ENCODE data around the gene ATAD1. TPM values are rescaled to one million over a fixed set of nuclear protein-coding genes. Genes with fewer than 3 reads are reported as not detected.
"Not testable (repeated sequence)": the region's sequence is repeated elsewhere in the genome, so short reads cannot be mapped to it uniquely, and the experiment has no call there.

The ATAD1 gene
- total and polyA plus RNA-seq, 5 donors from 2014 or later, result 31.5 to 50.1 (median 33.9) TPM

GRCh38 chr10:87837445-87837844, 19.4 kb upstream of the ATAD1 start:
- Mint-ChIP-seq H3K36me3 (peaks cover 13% of the 10 kb centered on the region), H3K4me1 (peaks cover 0 to 5% (median 0%) of the 10 kb centered on the region in 4 donors), H3K4me3 (no peak overlapping the region), H3K27ac (no peak overlapping the region), H3K27me3 (no peaks in the 10 kb centered on the region), H3K9me3 (peaks cover 0 to 2% (median 0%) of the 10 kb centered on the region in 7 donors)
- Histone ChIP-seq H3K4me3 (ENCODE audit: low read depth, low read length) (no peak overlapping the region), H3K27ac (ENCODE audit: insufficient read depth, low read length, poor library complexity, severe bottlenecking) (no peak overlapping the region), H3K36me3 (ENCODE audit: control insufficient read depth, insufficient read depth, low read length) (no peaks in the 10 kb centered on the region), H3K27me3 (ENCODE audit: control insufficient read depth, insufficient read depth, low read length) (no peaks in the 10 kb centered on the region), H3K4me1 (ENCODE audit: control insufficient read depth, insufficient read depth, low read length, poor library complexity, severe bottlenecking) (no peaks in the 10 kb centered on the region), H3K9me3 (ENCODE audit: control insufficient read depth in 2 of 2, low read length in 2 of 2) (no peaks in the 10 kb centered on the region)
- DNase-seq (no peak), ATAC-seq (ENCODE audit: low read depth in 2 of 2) (no peak)

GRCh38 chr10:87836098-87836497, 18.1 kb upstream of the ATAD1 start:
- H3K4me1 Mint-ChIP-seq, result peaks cover 0 to 5% (median 2%) of the 10 kb centered on the region in 4 donors
- DNase-seq, result no peak

GRCh38 chr10:87829986-87830729, 12.1 kb upstream of the ATAD1 start:
- Mint-ChIP-seq H3K36me3 (no peaks in the 10 kb centered on the region), H3K4me1 (peaks cover 8 to 38% (median 21%) of the 10 kb centered on the region in 4 donors), H3K27me3 (no peaks in the 10 kb centered on the region), H3K27ac (no peak overlapping the region), H3K4me3 (no peak overlapping the region), H3K9me3 (no peaks in the 10 kb centered on the region)
- Histone ChIP-seq H3K27me3 (ENCODE audit: control insufficient read depth, insufficient read depth, low read length) (no peaks in the 10 kb centered on the region), H3K4me1 (ENCODE audit: control insufficient read depth, insufficient read depth, low read length, poor library complexity, severe bottlenecking) (no peaks in the 10 kb centered on the region), H3K27ac (ENCODE audit: insufficient read depth, low read length, poor library complexity, severe bottlenecking) (no peak overlapping the region), H3K36me3 (ENCODE audit: control insufficient read depth, insufficient read depth, low read length) (no peaks in the 10 kb centered on the region), H3K4me3 (ENCODE audit: low read depth, low read length) (peak overlapping the region; percentile 4), H3K9me3 (ENCODE audit: control insufficient read depth in 2 of 2, low read length in 2 of 2) (no peaks in the 10 kb centered on the region)
- ATAC-seq (ENCODE audit: low read depth in 2 of 2) (no peak), DNase-seq (peak in 1 of 3 donors; percentile 14)

More at GRCh38 chr10:87836098-87836497, 18.1 kb upstream of the ATAD1 start:
- Histone ChIP-seq H3K9me3 (ENCODE audit: control insufficient read depth in 2 of 2, low read length in 2 of 2) (no peaks in the 10 kb centered on the region), H3K27ac (ENCODE audit: insufficient read depth, low read length, poor library complexity, severe bottlenecking) (no peak overlapping the region), H3K27me3 (ENCODE audit: control insufficient read depth, insufficient read depth, low read length) (no peaks in the 10 kb centered on the region), H3K36me3 (ENCODE audit: control insufficient read depth, insufficient read depth, low read length) (no peaks in the 10 kb centered on the region), H3K4me3 (ENCODE audit: low read depth, low read length) (no peak overlapping the region), H3K4me1 (ENCODE audit: control insufficient read depth, insufficient read depth, low read length, poor library complexity, severe bottlenecking) (no peaks in the 10 kb centered on the region)
- Mint-ChIP-seq H3K36me3 (peaks cover 13% of the 10 kb centered on the region), H3K27ac (no peak overlapping the region), H3K4me3 (no peak overlapping the region), H3K27me3 (no peaks in the 10 kb centered on the region), H3K9me3 (peaks cover 0 to 2% (median 0%) of the 10 kb centered on the region in 7 donors)
- no peak for ATAC-seq (ENCODE audit: low read depth in 2 of 2)

GRCh38 chr10:87829051-87829450, 11.0 kb upstream of the ATAD1 start:
- not testable (repeated sequence) for H3K4me3 ChIP-seq (ENCODE audit: low read depth, low read length); H3K9me3 Mint-ChIP-seq; H3K36me3 Mint-ChIP-seq; H3K27me3 ChIP-seq (ENCODE audit: control insufficient read depth, insufficient read depth, low read length); ATAC-seq (ENCODE audit: low read depth in 2 of 2); DNase-seq; H3K9me3 ChIP-seq (ENCODE audit: control insufficient read depth in 2 of 2, low read length in 2 of 2); H3K27me3 Mint-ChIP-seq; H3K27ac ChIP-seq (ENCODE audit: insufficient read depth, low read length, poor library complexity, severe bottlenecking); H3K4me3 Mint-ChIP-seq; H3K27ac Mint-ChIP-seq; H3K36me3 ChIP-seq (ENCODE audit: control insufficient read depth, insufficient read depth, low read length); H3K4me1 ChIP-seq (ENCODE audit: control insufficient read depth, insufficient read depth, low read length, poor library complexity, severe bottlenecking)
- peaks cover 6 to 38% (median 21%) of the 10 kb centered on the region in 4 donors for H3K4me1 Mint-ChIP-seq

- DNase-seq (no peak), ATAC-seq (ENCODE audit: low read depth in 2 of 2) (no peak)
- Histone ChIP-seq H3K4me1 (ENCODE audit: control insufficient read depth, insufficient read depth, low read length, poor library complexity, severe bottlenecking) (no peaks in the 10 kb centered on the region), H3K36me3 (ENCODE audit: control insufficient read depth, insufficient read depth, low read length) (no peaks in the 10 kb centered on the region), H3K27ac (ENCODE audit: insufficient read depth, low read length, poor library complexity, severe bottlenecking) (no peak overlapping the region), H3K27me3 (ENCODE audit: control insufficient read depth, insufficient read depth, low read length) (no peaks in the 10 kb centered on the region), H3K9me3 (ENCODE audit: control insufficient read depth in 2 of 2, low read length in 2 of 2) (no peaks in the 10 kb centered on the region), H3K4me3 (ENCODE audit: low read depth, low read length) (no peak overlapping the region)
- Mint-ChIP-seq H3K4me1 (peaks cover 6 to 38% (median 21%) of the 10 kb centered on the region in 4 donors), H3K27me3 (no peaks in the 10 kb centered on the region), H3K27ac (peak overlapping the region in 1 of 3 donors; percentile 48), H3K36me3 (no peaks in the 10 kb centered on the region), H3K4me3 (no peak overlapping the region), H3K9me3 (no peaks in the 10 kb centered on the region)
These were observed 9.7 kb upstream of the ATAD1 start for GRCh38 chr10:87827681-87828080.

GRCh38 chr10:87826653-87827052, 8.6 kb upstream of the ATAD1 start:
- ATAC-seq (ENCODE audit: low read depth in 2 of 2) (peak in 1 of 2 donors; percentile 31), DNase-seq (no peak)
- peak overlapping the region in 1 of 4 donors; percentile 10 for H3K4me3 Mint-ChIP-seq
- Histone ChIP-seq H3K9me3 (ENCODE audit: control insufficient read depth in 2 of 2, low read length in 2 of 2) (no peaks in the 10 kb centered on the region), H3K27ac (ENCODE audit: insufficient read depth, low read length, poor library complexity, severe bottlenecking) (no peak overlapping the region), H3K4me1 (ENCODE audit: control insufficient read depth, insufficient read depth, low read length, poor library complexity, severe bottlenecking) (no peaks in the 10 kb centered on the region), H3K4me3 (ENCODE audit: low read depth, low read length) (no peak overlapping the region), H3K36me3 (ENCODE audit: control insufficient read depth, insufficient read depth, low read length) (no peaks in the 10 kb centered on the region), H3K27me3 (ENCODE audit: control insufficient read depth, insufficient read depth, low read length) (no peaks in the 10 kb centered on the region)
- H3K4me1 Mint-ChIP-seq, result peaks cover 6 to 38% (median 21%) of the 10 kb centered on the region in 4 donors
- H3K9me3 Mint-ChIP-seq, result no peaks in the 10 kb centered on the region
- no peaks in the 10 kb centered on the region for H3K36me3 Mint-ChIP-seq
- H3K27me3 Mint-ChIP-seq, result no peaks in the 10 kb centered on the region
- peak overlapping the region in 1 of 3 donors; percentile 62 for H3K27ac Mint-ChIP-seq

GRCh38 chr10:87819289-87819585, 1.2 kb upstream of the ATAD1 start:
- Histone ChIP-seq H3K27me3 (ENCODE audit: control insufficient read depth, insufficient read depth, low read length) (no peaks in the 10 kb centered on the region), H3K36me3 (ENCODE audit: control insufficient read depth, insufficient read depth, low read length) (no peaks in the 10 kb centered on the region), H3K9me3 (ENCODE audit: control insufficient read depth in 2 of 2, low read length in 2 of 2) (no peaks in the 10 kb centered on the region), H3K4me3 (ENCODE audit: low read depth, low read length) (no peak overlapping the region), H3K4me1 (ENCODE audit: control insufficient read depth, insufficient read depth, low read length, poor library complexity, severe bottlenecking) (peaks cover 42% of the 10 kb centered on the region), H3K27ac (ENCODE audit: insufficient read depth, low read length, poor library complexity, severe bottlenecking) (peak overlapping the region; percentile 91)
- DNase-seq (no peak), ATAC-seq (ENCODE audit: low read depth in 2 of 2) (no peak)
- peaks cover 28 to 49% (median 35%) of the 10 kb centered on the region in 4 donors for H3K4me1 Mint-ChIP-seq
- peak overlapping the region; percentile 41 to 96 (median 94) for H3K4me3 Mint-ChIP-seq
- no peaks in the 10 kb centered on the region for H3K9me3 Mint-ChIP-seq
- peak overlapping the region in 1 of 3 donors; percentile 95 for H3K27ac Mint-ChIP-seq
- peaks cover 3% of the 10 kb centered on the region for H3K36me3 Mint-ChIP-seq
- peaks cover 4% of the 10 kb centered on the region for H3K27me3 Mint-ChIP-seq
